ENCODE measurements around the gene CACYBP. TPM values are rescaled to one million over a fixed set of nuclear protein-coding genes. Genes with fewer than 3 reads are reported as not detected.

CACYBP gene
- total and polyA plus RNA-seq, 2 donors (not counting 3 experiments of a cell fraction or from before 2014, with no cell fraction given) = 29.5 to 149 TPM

DNA sequence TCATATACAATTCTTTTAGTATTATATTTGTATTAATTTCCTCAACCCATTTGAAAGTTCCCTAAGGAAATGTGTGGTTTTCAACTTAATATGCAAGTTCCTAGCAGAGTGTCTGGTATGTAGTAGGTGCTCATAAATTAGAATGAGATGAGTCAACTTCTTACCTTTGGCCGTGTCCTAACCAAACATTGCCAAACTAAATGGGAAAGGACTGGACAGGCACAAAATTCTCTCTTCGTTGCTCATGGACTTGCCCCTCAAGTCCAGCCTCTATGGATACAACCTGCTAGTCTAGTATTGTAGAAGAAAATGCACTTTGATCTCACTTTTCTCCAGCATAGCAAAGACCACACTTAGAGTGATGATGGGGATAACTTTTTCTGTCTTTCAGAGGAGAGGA is 35.0 kb downstream of the CACYBP start:
- FAIRE-seq = no peak
- CTCF ChIA-PET = no interaction called here
- no peak for DNase-seq (ENCODE audit: low read depth, low spot score)
- no peaks in the 10 kb centered on the region for H3K9me3 ChIP-seq (replicated peaks; ENCODE audit: control insufficient read depth, insufficient read depth, low read length)
- no peak overlapping the region for H2AFZ ChIP-seq (ENCODE audit: low read depth, low read length)
- H3K36me3 ChIP-seq (ENCODE audit: control insufficient read depth in 2 of 2, extremely low read depth in 1 of 2, insufficient read depth in 2 of 2, low read length in 2 of 2) = no peaks in the 10 kb centered on the region
- H3K9ac ChIP-seq (replicated peaks; ENCODE audit: extremely low read depth, insufficient read depth, low read length) = no peak overlapping the region
- H3K4me2 ChIP-seq (ENCODE audit: insufficient read depth, low read length) = no peak overlapping the region
- H3K4me1 ChIP-seq (ENCODE audit: control insufficient read depth, extremely low read depth, insufficient read depth, low read length) = no peaks in the 10 kb centered on the region
- no peak overlapping the region for H3K27ac ChIP-seq (ENCODE audit: insufficient read depth, low read depth, low read length)
- no peaks in the 10 kb centered on the region for H3K9me1 ChIP-seq (replicated peaks; ENCODE audit: control insufficient read depth, extremely low read depth, insufficient read depth, low read length)
- intact Hi-C loops (cut with micrococcal nuclease) = no loop called here
- BruUV-seq (replicated peaks) = no TSS peak
- POLR2A ChIA-PET = no interaction called here
- TF ChIP-seq POLR2A (IDR thresholded peaks at IDR 0.05; ENCODE audit: low read depth, low read length) (no peak), GATA2 (IDR thresholded peaks at IDR 0.05; ENCODE audit: insufficient read depth, insufficient read length, low read depth, low read length) (no peak), FOS (IDR thresholded peaks at IDR 0.05; ENCODE audit: borderline replicate concordance, insufficient read depth, low read length) (no peak)
- no peaks in the 10 kb centered on the region for H3K79me2 ChIP-seq (ENCODE audit: control insufficient read depth, insufficient read depth, low read length)
- no peak overlapping the region for H3K4me3 ChIP-seq (replicated peaks in 1 of 3; ENCODE audit: insufficient read depth in 1 of 3, low read depth in 1 of 3, low read length in 3 of 3)
- dilution Hi-C loops (cut with MboI; ENCODE audit: extremely low pct_ligation_motif_present, low sequenced_read_pairs) = no loop called here
- peaks cover 0 to 2% of the 10 kb centered on the region in 2 experiments for H3K27me3 ChIP-seq (ENCODE audit: control insufficient read depth in 2 of 2, insufficient read depth in 2 of 2, low read length in 2 of 2)
- H4K20me1 ChIP-seq (replicated peaks; ENCODE audit: control insufficient read depth, extremely low read depth, insufficient read depth, low read length) = no peaks in the 10 kb centered on the region

DNA sequence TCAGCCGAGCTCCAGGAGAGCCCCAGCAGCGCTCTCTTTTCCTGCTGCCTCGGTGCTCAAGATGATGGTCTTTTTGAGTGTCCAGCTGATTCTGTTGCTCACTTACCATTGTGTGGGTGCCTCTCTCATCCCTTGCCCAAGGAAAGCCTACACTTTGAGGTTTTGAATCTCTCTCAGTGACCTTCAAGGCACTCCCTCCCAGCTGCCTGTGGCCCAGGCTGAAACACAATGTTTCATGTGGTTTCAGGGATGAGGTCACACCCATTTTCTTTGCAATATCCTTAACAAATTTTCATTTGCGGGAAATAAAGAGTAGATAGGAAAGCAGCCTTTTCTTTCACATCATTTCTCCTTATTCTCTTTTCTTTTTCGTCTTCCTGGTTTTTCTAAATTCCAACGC is 36.1 kb downstream of the CACYBP start:
- CTCF ChIA-PET = interaction anchor here (0.7 to 0.8 kb wide), 2 partner anchors 89 to 95 kb away, joined by 3 to 4 read pairs; no protein-coding TSS in a partner anchor
- Histone ChIP-seq H3K4me2 (ENCODE audit: insufficient read depth, low read length) (no peak overlapping the region), H3K4me1 (ENCODE audit: control insufficient read depth, extremely low read depth, insufficient read depth, low read length) (no peaks in the 10 kb centered on the region), H3K36me3 (ENCODE audit: control insufficient read depth in 2 of 2, extremely low read depth in 1 of 2, insufficient read depth in 2 of 2, low read length in 2 of 2) (no peaks in the 10 kb centered on the region), H2AFZ (ENCODE audit: low read depth, low read length) (no peak overlapping the region), H3K27ac (ENCODE audit: insufficient read depth, low read depth, low read length) (no peak overlapping the region), H3K4me3 (replicated peaks in 1 of 3; ENCODE audit: insufficient read depth in 1 of 3, low read depth in 1 of 3, low read length in 3 of 3) (no peak overlapping the region), H3K9me1 (replicated peaks; ENCODE audit: control insufficient read depth, extremely low read depth, insufficient read depth, low read length) (no peaks in the 10 kb centered on the region), H4K20me1 (replicated peaks; ENCODE audit: control insufficient read depth, extremely low read depth, insufficient read depth, low read length) (no peaks in the 10 kb centered on the region), H3K79me2 (ENCODE audit: control insufficient read depth, insufficient read depth, low read length) (no peaks in the 10 kb centered on the region), H3K27me3 (ENCODE audit: control insufficient read depth in 2 of 2, insufficient read depth in 2 of 2, low read length in 2 of 2) (peaks cover 0 to 2% of the 10 kb centered on the region in 2 experiments), H3K9ac (replicated peaks; ENCODE audit: extremely low read depth, insufficient read depth, low read length) (no peak overlapping the region), H3K9me3 (replicated peaks; ENCODE audit: control insufficient read depth, insufficient read depth, low read length) (no peaks in the 10 kb centered on the region)
- dilution Hi-C loops (cut with MboI; ENCODE audit: extremely low pct_ligation_motif_present, low sequenced_read_pairs) = no loop called here
- BruUV-seq (replicated peaks) = no TSS peak
- intact Hi-C loops (cut with micrococcal nuclease) = no loop called here
- TF ChIP-seq EZH2 (IDR thresholded peaks at IDR 0.05; ENCODE audit: borderline replicate concordance, low read depth, low read length, severe bottlenecking) = no peak
- no peak for TF ChIP-seq POLR2AphosphoS5 (IDR thresholded peaks at IDR 0.05; ENCODE audit: insufficient read depth, low read depth, low read length)
- TF ChIP-seq POLR2A (IDR thresholded peaks at IDR 0.05; ENCODE audit: low read depth, low read length) = no peak
- DNase-seq (ENCODE audit: low read depth, low spot score) = no peak
- POLR2A ChIA-PET = no interaction called here
- FAIRE-seq = no peak
